Ascending aorta (tissue), 2 donors: ENCODE measurements around the gene GAL. TPM values are rescaled to one million over a fixed set of nuclear protein-coding genes. Genes with fewer than 3 reads are reported as not detected.

Experiments
- DNase-seq, 2 donors: peaks; one replicate each; pipeline ENCODE4 v3.0.0-alpha.2; 2019; ENCODE audit warnings: low spot score in 2 of 2
- H3K27ac ChIP-seq, 2 donors: fragments of 200-600 bp; sonication (generic); one replicate each; pipeline ENCODE4 v1.5.1; 2016 to 2017; ENCODE audit warnings: mild to moderate bottlenecking in 1 of 2
- H3K27me3 ChIP-seq: fragments of 200-600 bp; sonication (generic); one replicate; pipeline ENCODE4 v1.5.1; 2017
- H3K36me3 ChIP-seq, 2 donors: fragments of 200-600 bp; sonication (generic); one replicate each; pipeline ENCODE4 v1.5.1; 2016
- H3K4me1 ChIP-seq, 2 donors: fragments of 200-600 bp; sonication (generic); one replicate each; pipeline ENCODE4 v1.5.1; 2016 to 2017; ENCODE audit warnings: mild to moderate bottlenecking in 1 of 2
- H3K4me3 ChIP-seq, 2 donors: fragments of 200-600 bp; sonication (generic); one replicate each; pipeline ENCODE4 v1.5.1; 2016 to 2017; ENCODE audit warnings: mild to moderate bottlenecking in 1 of 2
- H3K9me3 ChIP-seq, 2 donors: fragments of 200-600 bp; sonication (generic); one replicate each; pipeline ENCODE4 v1.5.1; 2016
- CTCF ChIP-seq, 3 experiments: fragments of 200-600 bp in 2 of 3; fragments of 450-650 bp in 1 of 3; sonication (generic) in 2 of 3; IDR thresholded peaks; one replicate each; pipeline ENCODE4 v1.5.1; 2016 to 2019; ENCODE audit warnings: antibody characterized with exemption in 3 of 3, mild to moderate bottlenecking in 1 of 3, moderate library complexity in 1 of 3
- intact Hi-C: fragments of 100-400 bp; cut with DNase I; formaldehyde crosslinking; loops from one replicate; pipeline ENCODE4 v1.15.1; 2023
- total RNA-seq: library from RNA; depleted of rRNA; stranded (reverse); fragments of >200 nt; gene quantifications from one replicate; pipeline ENCODE4 v1.1.0, GENCODE V29; 2016

The GAL gene
- total RNA-seq, 1 donor from 2014 or later: not detected

- H3K27ac ChIP-seq: no peak overlapping the region
- intact Hi-C loops: no loop called here
- no peaks in the 10 kb centered on the region for H3K27me3 ChIP-seq
- H3K4me1 ChIP-seq: no peaks in the 10 kb centered on the region
- H3K36me3 ChIP-seq: no peaks in the 10 kb centered on the region
- H3K4me3 ChIP-seq: no peak overlapping the region
- no peak for TF ChIP-seq CTCF (IDR thresholded peaks at IDR 0.05)
- no peak for DNase-seq
- peaks cover 0 to 4% of the 10 kb centered on the region in 2 donors for H3K9me3 ChIP-seq
Observed at GRCh38 chr11:68673306-68673945, 10.9 kb upstream of the GAL start.

GRCh38 chr11:68673991-68674390 is 10.4 kb upstream of the GAL start:
- H3K27ac ChIP-seq: no peak overlapping the region
- no peak overlapping the region for H3K4me3 ChIP-seq
- H3K4me1 ChIP-seq: no peaks in the 10 kb centered on the region
- H3K27me3 ChIP-seq: no peaks in the 10 kb centered on the region
- peaks cover 0 to 4% of the 10 kb centered on the region in 2 donors for H3K9me3 ChIP-seq
- intact Hi-C loops: no loop called here
- no peak for TF ChIP-seq CTCF (IDR thresholded peaks at IDR 0.05)
- H3K36me3 ChIP-seq: no peaks in the 10 kb centered on the region
- DNase-seq: no peak

- no peak overlapping the region for H3K27ac ChIP-seq
- H3K9me3 ChIP-seq: peaks cover 0 to 4% of the 10 kb centered on the region in 2 donors
- no peak for TF ChIP-seq CTCF (IDR thresholded peaks at IDR 0.05)
- no peaks in the 10 kb centered on the region for H3K27me3 ChIP-seq
- no peak for DNase-seq
- no peaks in the 10 kb centered on the region for H3K36me3 ChIP-seq
- intact Hi-C loops: no loop called here
- H3K4me1 ChIP-seq: no peaks in the 10 kb centered on the region
- no peak overlapping the region for H3K4me3 ChIP-seq
Observed at GRCh38 chr11:68674461-68674860, 9.9 kb upstream of the GAL start.

GRCh38 chr11:68677432-68677831 is 6.9 kb upstream of the GAL start:
- Histone ChIP-seq H3K4me3 (no peak overlapping the region), H3K9me3 (no peaks in the 10 kb centered on the region), H3K4me1 (no peaks in the 10 kb centered on the region), H3K36me3 (no peaks in the 10 kb centered on the region), H3K27ac (no peak overlapping the region), H3K27me3 (no peaks in the 10 kb centered on the region)
- no peak for TF ChIP-seq CTCF (IDR thresholded peaks at IDR 0.05)
- intact Hi-C loops: no loop called here
- DNase-seq: no peak

GRCh38 chr11:68678031-68678441 is 6.3 kb upstream of the GAL start:
- no peak overlapping the region for H3K4me3 ChIP-seq
- no peaks in the 10 kb centered on the region for H3K27me3 ChIP-seq
- TF ChIP-seq CTCF (IDR thresholded peaks at IDR 0.05): no peak
- intact Hi-C loops: no loop called here
- DNase-seq: no peak
- no peaks in the 10 kb centered on the region for H3K36me3 ChIP-seq
- H3K27ac ChIP-seq: no peak overlapping the region
- no peaks in the 10 kb centered on the region for H3K4me1 ChIP-seq
- H3K9me3 ChIP-seq: no peaks in the 10 kb centered on the region
